NCI-H748 (cell line): Measurements from ENCODE around the gene LRRC53.

Experiments used
- DNase-seq: peaks from one replicate; lab custom pipeline; 2025; ENCODE audit not compliant: unreplicated experiment; lab: John Stamatoyannopoulos, UW

The LRRC53 gene

DNA sequence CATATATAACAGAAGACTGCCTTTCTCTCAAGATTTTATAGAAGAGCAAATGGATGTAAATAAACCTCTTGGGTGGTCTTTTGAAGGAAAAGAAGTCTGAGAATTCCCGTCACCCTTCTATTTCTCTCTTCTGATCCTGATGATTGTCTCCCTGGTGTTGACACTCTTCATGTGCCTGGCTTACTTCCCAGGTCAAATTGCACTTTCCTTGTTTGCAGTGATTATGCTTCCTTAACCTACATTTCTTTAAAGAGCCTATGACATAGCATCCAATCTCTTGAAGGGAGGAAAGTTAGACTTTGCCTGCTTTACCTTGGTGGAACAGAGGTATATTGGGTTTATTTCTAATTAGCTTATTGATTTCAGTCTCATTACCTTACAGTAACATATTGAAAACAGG lies 80.1 kb downstream of the LRRC53 start:
- DNase-seq, result no peak

DNA sequence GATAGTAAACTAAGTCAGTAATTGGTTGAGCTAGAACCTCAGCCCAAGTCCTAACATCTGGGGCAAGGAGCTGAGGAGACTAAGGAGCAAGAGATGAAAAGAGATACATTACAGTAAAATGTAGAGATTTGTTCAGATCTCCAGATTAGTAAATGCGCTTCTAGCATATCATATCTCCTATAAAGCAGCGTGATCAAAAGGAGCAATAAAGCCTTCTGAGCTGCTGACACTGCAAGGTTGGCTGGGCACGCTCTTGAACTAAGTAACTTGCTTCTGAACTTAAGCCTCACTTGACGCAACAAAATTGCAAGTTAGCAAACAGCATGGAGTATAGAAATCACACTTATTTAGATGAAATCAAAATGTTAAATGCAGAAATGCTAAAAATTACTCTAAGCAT lies 80.9 kb downstream of the LRRC53 start:
- no peak for DNase-seq

DNA sequence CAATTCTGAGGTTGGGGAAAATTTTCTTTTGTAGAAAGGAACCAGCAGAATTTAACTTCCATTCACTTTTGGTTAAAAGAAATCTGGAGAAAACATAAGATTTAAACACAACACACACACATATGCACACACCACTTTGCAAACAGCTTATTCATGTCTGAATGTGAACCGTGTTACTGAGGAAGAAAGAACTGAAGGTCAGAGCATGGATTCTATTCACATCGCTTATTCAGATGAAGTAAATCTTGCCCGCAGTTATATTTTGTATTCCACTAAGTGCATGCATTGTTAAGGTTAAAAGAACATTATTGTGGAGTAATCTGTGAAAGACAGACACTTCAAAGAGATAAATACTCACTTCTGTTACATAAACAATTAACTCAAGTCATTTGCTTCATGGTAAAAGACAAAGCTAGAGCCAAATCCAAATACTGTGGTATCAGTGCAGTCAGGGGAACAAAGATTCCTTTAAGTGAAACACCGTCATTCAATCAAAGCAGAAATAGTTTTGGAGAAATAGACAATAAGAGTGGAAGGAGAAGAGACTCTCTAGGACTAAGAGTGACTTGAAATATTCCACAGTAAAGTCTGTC lies 82.0 kb downstream of the LRRC53 start:
- no peak for DNase-seq

DNA sequence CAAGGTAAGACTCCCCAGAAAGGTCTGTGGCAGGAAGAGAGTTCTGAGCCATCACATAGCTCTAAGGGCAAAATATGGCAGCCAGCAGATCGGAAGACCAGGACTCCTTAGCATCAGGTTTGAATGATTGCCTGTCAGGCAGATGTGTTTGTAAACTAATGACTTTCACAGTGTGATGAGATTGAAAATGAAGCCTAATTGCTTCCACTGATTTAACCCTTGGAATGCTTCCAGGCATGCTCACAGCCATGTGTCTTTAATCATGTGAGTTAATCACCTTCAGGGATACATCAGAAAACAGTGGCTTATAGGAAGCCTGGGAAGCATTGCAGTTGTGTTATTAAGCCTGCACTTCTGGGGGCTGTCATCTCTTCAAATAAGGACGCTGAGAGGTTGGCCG lies 82.8 kb downstream of the LRRC53 start:
- DNase-seq, result peak; percentile 69

DNA sequence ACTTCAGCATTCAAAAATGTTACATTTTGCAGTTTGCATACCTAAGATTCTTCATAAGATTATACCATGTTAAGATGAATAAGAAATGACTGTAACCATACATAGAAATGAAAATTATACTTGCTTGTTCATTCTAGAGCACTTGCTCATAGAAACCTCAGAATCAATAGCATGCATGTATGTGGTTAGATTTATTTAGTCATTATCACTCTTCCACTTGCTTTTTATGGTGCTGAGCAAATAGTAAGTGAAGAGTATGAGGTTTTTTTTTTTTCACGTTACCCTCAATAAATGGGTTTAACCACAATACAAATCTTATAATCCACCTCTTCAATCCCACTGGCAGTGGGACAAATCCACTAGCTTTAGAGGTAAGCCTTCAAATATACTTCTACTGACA lies 84.7 kb downstream of the LRRC53 start:
- DNase-seq, result no peak

DNA sequence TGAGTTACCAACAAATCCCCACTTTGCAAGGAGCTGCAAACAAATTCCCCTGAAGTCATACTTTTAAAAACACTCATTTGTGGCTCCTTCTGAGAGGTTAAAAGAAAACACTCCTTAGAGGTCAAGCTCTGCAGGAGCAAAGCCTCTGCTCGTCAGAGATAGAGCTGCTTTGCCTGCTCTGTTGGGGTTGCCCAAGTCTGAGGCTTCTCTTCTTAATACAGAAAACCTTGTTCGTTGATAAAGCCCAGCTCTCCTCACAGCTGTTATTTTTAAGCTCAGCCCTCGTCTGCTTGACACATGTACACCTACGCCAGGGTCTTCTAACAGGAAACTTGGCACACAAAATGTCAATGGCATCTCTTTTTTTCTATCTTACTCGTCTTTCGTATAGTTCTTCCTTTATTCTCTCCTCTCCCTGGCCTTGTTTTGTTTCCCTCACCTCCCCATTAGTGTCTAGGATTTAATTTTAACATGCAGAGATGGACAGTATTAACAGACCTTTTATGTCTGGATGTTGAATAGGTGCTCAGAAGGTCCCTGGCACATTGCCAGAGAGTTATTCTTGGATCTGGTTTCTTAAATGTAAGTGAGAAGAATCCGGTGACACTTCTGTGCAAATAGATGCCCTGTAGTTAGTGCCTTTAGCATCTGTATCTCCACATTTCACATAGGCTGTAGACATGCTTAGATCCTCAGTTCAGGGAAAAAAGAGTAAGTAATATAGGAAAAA lies 86.0 kb downstream of the LRRC53 start:
- peak; percentile 68 for DNase-seq

DNA sequence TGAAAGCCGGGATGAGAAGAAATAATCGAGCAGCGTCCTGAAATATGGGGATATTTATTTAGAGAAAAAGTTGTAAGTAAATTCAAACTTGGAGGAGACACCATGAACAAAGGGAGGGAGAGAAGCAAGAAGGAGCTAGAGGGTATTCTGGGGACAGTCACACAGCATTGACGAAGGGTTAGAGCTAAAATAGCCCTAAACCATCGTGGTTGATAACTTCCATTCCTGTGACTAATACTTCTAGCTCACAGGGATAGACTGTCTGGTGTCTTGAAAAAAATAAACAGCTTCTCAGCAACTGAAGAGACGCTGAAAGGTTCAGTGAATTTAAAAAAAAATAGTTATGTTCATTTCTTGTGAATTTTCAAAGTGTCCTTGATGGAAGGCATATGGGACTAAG lies 86.7 kb downstream of the LRRC53 start:
- no peak for DNase-seq

DNA sequence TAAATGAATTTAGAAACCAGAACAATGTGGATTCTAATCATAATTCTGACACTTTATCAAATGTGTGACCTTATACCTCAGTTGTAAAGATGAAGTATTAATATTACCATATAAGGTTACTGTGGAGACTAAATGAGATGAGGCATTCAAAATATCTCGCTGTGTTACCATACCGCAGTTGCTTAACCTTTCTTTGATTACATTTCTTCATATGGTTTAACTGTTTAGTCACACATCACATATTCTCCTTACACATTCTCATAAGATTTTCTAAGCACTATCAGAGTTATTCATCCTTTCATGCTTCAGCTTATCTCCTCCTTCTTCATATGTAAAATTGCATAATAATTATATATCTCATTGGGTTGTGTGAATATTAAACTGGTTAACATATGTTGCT lies 88.9 kb downstream of the LRRC53 start:
- no peak for DNase-seq

DNA sequence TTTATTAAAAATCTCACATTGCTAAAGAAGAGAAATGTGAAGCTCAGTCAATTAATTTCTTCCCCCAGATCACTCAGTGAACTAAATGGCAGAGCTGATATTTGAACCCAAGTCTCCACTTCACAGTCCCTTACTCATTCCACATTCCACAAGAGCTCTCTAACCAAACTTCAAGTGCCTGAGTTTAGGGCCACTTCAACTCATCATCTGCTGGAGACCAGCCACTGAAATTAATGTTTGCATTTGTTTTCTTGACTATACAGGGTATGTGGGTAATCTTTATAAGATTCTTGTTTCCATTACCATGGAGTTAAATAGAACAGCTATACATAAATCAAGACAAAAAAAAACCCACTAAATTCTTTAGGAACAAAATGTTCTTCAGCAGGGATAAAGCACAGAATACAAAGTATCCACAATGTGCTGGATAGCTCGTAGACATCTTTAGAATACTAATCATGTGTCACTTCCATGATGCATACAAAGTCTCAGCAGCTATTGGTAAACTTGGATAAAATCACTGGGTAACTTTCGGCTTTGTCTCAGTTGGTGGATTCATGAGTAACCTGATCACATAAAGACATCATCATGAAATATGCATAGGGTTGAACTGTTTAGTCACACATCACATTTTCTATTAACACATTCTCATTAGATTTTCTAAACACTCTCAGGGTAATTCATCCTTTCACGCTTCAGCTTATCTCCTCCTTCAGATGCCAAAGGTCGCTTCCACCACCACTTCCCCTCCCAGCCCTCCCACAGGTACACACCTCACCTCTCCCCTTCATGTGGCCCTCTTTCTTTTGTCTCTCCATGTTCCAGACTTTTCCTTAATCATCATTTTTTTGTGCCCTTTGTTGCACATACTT lies 89.8 kb downstream of the LRRC53 start:
- no peak for DNase-seq

DNA sequence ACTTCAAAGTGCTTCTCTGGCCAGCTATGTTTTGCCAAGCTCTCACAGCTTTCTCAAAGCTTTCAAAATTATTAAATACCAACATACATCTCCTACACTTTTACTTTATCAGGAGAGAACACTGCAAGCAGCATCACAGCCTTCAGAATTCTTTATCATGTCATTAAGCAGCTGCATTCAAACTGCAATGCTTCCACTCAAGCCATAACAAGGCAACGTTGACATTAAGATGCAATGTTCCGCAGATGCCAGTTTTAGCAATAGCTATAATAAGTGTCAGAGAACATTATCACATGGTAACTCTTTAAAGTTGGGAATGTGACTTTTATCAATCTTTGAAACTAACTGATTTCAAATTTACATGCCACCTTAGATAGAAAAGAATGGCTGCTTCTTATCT lies 91.9 kb downstream of the LRRC53 start:
- DNase-seq, result no peak
